GM12801 (cell line): ENCODE data around the gene TDRD10.

Source experiments
- TF ChIP-seq, protein P1 (sequence below): IDR thresholded peaks from one replicate; pipeline ENCODE4 v1.5.1; 2011; ENCODE audit warnings: control low read depth; ENCODE audit not compliant: insufficient read length; ENCODE audit errors: extremely low read depth

Gene TDRD10

DNA sequence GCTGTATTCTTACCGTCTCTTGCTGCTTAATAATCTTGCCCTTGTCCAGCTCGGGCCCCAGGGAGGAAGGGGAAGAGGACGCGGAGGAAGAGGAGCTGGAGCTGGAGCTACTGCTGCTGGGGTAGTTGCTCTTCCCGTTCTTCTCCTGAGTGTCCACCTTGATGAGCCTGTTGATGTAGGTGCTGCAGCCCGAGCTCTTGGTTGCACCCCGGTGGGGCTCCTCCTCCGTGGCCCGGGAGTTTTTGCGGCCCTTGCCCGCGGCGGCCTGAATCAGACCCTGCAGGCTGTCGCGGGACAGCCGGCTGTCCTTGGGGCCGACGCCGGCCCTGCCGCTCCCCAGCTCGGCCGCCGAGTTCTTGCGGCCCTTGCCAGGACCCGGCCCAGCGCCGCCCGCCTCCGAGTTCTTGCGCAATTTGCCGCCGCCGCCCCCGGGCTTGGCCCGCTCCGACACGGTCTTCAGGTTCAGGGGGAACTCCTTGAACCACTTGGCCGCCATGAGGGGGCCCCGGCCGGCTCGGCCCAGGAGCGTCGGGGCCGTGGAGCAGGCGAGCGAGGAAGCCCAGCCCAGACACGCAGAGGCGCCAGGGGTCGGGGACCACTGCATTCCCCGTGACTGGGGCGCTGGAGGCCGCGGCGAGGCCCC lies 475 bp upstream of the TDRD10 start:
- TF ChIP-seq, protein P1, sequence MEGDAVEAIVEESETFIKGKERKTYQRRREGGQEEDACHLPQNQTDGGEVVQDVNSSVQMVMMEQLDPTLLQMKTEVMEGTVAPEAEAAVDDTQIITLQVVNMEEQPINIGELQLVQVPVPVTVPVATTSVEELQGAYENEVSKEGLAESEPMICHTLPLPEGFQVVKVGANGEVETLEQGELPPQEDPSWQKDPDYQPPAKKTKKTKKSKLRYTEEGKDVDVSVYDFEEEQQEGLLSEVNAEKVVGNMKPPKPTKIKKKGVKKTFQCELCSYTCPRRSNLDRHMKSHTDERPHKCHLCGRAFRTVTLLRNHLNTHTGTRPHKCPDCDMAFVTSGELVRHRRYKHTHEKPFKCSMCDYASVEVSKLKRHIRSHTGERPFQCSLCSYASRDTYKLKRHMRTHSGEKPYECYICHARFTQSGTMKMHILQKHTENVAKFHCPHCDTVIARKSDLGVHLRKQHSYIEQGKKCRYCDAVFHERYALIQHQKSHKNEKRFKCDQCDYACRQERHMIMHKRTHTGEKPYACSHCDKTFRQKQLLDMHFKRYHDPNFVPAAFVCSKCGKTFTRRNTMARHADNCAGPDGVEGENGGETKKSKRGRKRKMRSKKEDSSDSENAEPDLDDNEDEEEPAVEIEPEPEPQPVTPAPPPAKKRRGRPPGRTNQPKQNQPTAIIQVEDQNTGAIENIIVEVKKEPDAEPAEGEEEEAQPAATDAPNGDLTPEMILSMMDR: no peak

DNA sequence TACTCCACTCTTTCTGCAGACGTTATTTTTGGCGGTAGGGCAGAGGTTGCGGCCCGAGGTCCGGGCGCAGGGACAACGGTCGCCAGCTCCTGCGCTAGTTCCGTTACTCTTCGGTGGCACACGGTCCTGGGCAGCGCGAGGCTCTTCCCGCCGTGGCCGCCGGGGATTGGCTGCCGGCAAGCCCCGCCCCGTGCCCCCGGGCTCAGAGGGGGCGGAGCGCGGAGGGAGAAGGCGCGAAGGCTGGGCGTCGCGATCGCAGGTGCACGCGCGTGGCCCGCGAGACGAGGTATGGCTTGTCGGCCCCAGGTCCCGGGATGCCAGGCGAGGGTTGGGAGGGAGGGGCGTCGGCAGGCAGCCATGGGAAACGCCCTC lies 711 bp downstream of the TDRD10 start:
- TF ChIP-seq, protein P1: no peak

DNA sequence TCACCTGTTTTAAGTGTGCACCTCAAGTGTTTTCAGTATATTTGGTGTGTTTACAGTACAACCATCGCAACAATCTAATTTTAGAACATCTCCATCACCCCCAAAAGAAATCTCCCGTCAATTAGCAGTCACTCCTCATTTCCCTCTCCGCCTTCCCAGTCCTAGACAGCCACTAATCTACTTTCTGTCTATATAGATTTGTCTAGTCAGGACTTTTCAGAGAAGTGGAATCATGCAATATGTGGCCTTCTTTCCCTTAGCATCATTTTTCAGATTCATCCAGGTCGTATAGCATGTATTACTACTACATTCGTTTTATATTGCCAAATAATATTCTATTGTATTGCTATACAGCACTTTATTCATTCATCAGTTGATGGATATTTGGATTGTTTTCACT lies 1.9 kb downstream of the TDRD10 start:
- TF ChIP-seq, protein P1: no peak

DNA sequence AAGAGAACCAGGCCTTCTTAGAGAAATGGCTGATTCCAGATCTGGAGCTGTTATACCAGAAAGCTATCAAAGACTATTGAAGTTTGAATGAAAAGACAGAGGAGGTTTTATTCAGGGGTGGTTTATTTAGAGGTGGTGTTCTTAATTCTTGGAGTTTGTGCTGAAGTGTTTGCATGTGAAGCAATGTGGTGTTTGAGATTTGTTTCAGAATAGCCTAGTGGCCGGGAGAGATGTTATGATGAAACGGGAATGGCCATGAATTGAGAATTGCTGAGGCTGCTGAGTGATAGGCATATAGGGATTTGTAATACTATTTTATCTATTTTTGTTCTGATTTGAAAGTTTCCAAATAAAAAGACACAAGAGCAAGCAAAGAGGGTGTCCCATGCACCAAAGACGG lies 10.7 kb downstream of the TDRD10 start:
- TF ChIP-seq, protein P1: no peak

DNA sequence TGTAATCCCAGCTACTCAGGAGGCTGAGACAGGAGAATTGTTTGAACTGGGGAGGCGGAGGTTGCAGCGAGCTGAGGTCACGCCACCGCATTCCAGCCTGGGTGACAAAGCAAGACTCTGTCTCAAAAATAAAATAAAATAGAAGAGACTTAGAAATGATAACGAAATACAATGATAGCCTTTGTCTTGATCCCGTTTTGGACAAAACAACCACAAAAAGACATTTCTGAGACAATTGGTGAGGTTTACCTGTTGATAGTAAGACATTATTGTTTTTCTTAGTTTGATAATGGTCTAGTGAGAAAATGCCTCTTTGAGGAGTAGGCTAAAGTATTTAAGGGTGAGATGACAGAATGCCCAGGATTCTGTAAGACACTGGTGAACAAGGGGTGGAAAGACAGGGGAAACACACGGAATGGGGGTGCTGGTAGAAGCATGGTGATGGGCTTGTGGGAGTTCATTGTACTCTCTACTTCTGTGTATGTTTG lies 12.1 kb downstream of the TDRD10 start:
- TF ChIP-seq, protein P1: no peak

DNA sequence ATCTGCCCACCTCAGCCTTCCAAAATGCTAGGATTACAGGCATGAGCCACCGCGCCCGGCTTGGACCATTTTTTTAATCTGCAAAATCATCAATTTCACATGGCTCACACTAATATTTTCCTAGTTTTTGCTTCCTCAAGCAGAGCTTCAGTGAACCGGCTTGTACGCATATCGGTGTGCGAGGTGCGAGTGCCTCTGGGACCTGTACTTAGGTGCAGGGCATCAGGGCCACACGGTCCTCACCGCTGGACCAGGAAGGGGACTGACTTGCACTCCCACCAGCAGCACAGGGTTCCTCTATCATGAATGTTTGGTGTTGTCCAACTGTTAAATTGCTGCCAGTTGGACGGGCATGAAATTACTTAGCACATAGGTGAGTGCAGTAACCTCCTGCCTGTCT lies 15.6 kb downstream of the TDRD10 start:
- TF ChIP-seq, protein P1: no peak

DNA sequence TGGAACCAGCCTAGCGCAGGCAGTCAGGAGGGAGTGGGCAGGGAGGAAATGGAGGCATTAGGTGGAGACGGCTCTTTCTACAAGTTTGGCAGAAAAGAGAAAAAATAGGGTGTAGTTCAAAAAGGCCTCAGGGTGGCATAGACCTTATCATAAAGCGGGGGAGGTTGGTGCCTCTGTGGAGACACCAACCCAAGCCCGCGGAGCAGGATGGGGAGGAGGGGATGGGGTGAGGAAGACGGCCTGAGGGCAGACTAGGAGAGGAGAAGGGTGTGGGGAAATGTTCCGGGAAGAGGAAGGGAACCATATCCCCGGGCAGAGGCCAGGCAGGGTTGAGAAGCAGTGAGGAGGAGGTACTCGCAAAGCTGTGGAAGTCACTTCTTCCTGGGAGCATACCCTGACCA lies 17.6 kb downstream of the TDRD10 start:
- TF ChIP-seq, protein P1: no peak
